UCSD-AML1 (cell line): ENCODE results near the gene BPIFA3.
"Not testable (repeated sequence)": the region's sequence is repeated elsewhere in the genome, so short reads cannot be mapped to it uniquely, and the experiment has no call there.

ENCODE experiments used
- DNase-seq: peaks from one replicate; lab custom pipeline; 2025; ENCODE audit not compliant: unreplicated experiment; lab: John Stamatoyannopoulos, UW

The BPIFA3 gene

DNA sequence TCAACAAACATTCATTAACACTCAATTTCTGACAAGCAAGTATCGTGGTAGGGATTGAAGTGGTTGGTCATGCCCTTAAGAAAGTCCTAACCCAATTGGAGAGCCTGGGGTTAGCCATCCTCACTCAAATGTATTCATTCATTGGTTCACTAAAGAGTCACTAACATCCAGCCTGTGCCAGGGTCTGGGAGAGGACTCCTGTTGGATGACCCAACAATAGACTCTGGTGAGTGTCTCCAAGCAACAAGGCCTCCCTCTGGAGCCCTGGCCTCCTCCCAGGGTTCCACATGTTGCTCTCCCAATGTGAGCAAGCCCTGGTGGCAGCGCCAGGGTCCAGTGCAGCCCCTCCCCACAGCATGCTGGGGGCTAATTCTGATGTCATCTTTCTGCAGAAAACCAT is at the start of gene BPIFA3:
BPIFA3 (plus strand) TSS at position 301 of the 400 bp plus-strand sequence. CDS start 185 bp downstream, outside the sequence.
- no peak for DNase-seq

DNA sequence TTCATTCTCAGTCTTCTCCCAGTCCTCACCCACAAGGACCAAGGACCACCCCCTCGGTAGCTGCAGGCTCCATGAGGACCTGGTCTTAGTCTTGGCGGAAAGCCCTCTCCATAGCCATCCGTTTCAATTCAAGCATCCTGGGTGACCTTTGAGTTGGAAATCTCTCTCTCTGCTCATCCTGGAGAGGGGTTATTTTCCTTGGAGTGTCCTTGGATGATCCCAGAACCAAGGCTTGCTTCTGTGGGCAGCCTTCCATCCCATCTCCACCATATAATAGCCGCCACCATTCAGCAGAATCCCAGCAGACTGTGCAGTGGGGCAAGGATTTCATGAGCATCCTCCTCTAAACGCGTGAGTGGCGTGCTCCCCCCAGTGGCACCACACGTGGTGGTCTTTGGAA is 49.3 kb upstream of the BPIFA3 start, which contains the start of gene BPIFA2:
BPIFA2 (plus strand) TSS at position 301 of the 400 bp plus-strand sequence. CDS start 987 bp downstream, outside the sequence.
- no peak for DNase-seq

DNA sequence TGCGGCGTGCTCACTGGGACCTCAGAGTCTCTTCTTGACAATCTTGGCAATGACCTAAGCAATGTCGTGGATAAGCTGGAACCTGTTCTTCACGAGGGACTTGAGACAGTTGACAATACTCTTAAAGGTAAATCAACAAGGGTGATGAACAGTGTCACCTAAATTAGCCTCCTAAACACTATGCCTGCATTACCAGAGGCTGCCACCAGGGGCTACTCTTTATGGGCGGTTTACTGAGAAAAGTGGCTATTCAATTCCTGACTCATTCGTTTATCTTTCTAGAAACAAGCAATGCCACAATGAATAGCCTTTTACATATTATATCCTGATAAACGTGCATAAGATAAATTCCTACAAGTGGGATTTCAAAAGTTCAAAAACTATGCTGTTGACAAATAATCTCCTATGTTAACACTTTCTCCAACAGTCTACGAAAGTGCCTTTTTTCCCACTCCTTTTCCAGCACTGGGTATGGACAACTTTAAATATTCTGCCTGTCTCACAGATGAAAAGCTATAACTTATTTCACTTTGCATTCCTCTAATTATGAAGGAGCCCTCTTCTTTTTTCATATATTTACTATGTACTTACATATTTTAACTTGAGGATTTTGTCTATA is 47.9 kb upstream of the BPIFA3 start:
- no peak for DNase-seq

DNA sequence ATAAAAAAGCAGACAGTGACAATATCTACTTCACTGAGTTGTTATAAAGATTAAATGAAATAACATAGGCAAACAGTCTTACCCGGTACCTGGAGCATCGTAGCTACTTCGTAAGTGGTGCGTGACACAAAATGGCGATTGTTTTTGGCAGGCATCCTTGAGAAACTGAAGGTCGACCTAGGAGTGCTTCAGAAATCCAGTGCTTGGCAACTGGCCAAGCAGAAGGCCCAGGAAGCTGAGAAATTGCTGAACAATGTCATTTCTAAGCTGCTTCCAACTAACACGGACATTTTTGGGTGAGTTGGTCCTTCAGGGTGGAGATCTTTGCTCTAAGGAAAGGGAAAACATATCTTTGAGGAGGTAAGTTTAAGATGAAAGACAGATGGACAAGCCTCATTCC is 44.4 kb upstream of the BPIFA3 start:
- no peak for DNase-seq

DNA sequence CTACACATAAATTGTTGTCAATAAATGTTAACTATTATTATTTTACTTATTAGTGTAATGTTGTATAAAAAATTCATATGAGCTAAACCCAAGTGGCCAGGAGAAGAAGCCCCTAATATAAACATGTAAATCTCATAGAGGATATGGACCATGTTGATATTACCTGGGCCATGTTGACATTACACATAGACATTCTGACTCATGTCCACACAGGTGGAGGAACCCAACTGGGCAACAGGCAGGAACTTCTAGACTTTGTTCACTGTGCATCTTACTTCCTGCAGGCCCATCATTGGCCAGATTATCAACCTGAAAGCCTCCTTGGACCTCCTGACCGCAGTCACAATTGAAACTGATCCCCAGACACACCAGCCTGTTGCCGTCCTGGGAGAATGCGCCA is 42.0 kb upstream of the BPIFA3 start:
- no peak for DNase-seq

DNA sequence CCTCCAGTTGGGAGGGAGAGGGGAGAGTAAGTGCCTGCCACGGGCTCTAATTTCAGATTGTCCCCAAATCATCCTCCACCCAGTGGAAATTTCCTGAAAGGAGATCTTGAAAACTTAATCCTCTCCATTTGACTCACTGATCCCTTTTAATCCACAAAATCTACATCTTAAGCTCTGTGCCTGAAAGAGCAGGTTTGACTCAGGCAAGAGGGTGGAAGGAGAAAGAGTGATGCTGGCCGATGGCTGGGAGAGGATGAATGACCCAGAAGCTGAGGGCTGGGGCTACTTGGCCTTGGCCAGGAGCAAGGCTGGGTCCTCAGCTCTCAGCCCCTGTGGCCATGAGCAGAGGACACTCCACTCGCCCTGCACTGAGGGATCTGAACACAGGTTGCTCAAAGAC is 41.1 kb upstream of the BPIFA3 start:
- DNase-seq, result no peak

DNA sequence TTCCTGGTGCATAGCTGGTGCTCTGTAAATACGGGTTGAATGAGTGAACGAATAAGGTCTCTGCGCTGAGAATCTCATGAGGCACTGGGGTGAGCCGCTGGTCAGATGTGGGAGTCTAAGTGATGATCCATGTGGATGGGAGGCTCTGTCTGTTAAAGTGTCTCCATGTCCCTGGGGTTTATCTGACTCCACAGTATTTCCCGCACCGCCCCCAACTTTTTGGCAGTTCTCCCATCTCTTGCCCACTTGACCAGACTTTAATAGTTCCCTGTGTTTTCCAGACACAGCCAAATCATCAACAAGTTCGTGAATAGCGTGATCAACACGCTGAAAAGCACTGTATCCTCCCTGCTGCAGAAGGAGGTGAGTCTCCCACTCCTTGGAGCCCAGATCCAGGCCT is 39.3 kb upstream of the BPIFA3 start:
- no peak for DNase-seq

DNA sequence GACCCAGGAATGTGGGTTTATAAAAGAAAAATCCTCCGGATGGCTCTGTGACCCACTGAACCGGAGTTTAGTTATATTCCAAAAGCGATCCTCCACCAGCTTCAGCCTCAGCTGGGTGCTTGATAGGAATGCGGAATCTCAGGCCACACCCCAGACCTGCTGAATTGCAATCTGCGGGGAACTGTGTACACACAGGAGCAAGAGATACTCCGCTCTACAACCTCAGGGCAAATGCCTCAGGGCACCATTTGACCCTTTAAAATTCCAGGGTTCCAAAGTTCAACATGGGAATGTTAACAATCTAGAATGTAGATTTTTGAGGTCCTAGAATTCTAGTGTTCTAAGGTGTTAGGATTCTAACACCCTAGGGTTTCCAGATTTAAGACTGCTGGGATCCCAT is 38.4 kb upstream of the BPIFA3 start:
- no peak for DNase-seq

DNA sequence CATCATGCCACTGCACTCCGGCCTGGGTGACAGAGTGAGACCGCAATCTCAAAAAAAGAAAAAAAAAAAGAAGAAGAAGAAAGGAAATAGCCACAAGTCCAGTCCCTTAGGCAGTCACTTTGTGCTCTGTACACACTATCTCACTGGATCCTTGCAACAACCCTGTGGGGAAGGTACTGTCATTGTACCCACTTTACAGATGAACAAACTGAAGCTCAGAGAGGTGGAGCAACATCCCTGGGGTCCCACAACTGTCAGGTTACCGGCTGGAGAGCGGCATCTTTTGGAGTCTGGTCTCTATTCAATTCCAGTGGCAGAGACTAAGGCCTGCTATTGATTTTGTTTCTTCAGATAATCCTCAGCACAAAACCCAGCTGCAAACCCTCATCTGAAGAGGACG is 37.0 kb upstream of the BPIFA3 start:
- no peak for DNase-seq

DNA sequence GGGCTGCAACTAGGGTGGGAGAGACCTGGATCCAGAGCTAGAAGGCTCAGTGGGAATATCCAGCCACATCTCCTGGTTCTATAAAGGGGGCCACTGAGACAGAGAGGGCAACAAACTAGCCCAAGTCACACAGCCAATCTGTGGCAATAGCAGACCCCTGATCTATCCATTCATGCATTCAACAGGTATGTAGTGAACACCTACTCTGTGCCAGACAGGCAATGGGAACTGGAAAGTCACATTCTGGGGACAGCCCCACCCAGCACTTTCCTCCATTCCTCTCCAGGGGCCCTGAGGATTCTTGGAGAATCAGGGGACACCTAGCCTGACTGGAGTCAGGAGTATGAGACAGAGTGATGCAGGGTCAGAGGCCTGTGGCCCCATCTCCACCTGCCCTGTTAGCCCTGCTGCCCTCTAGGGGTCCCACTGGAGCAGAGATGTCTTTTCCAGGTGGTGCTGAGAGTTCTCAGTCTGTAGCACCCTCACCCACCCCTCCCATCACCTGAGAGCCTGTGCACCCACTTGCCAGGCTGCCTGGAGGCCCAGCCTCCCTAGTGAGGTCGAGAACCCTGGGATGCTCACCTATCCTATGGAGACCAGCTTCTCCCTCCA is 35.6 kb upstream of the BPIFA3 start:
- no peak for DNase-seq

DNA sequence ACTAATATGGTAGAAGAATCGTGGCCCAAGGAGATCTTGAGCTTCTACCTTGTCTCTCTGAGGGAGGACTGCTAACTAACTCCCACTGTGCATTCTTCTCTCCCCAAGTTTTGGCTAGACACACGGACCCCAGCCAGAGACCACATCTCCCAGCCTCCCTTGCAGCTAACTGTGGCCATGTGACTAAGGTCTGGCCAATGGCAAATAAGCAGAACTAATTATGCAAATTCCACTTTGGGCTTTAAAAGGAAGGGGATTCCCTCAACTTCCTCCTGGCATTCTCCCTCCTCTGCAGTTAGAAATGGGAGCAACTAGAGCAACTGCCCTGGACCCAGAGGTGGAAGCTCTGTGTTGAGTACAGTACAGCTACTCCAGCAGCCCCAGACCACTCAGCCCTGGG is 33.8 kb upstream of the BPIFA3 start:
- no peak for DNase-seq

DNA sequence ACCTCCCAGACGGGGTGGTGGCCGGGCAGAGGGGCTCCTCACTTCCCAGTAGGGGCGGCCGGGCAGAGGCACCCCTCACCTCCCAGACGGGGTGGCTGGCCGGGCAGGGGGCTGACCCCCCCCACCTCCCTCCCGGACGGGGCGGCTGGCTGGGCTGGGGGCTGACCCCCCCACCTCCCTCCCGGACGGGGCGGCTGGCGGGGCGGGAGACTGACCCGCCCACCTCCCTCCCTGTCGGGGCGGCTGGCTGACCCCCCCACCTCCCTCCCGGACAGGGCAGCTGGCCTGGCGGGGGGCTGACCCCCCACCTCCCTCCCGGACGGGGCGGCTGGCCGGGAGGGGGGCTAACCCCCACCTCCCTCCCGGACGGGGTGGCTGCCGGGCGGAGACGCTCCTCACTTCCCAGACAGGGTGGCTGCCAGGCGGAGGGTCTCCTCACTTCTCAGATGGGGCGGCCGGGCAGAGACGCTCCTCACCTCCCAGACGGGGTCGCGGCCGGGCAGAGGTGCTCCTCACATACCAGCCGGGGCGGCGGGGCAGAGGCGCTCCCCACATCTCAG is 32.0 kb upstream of the BPIFA3 start:
- DNase-seq, result not testable (repeated sequence)

DNA sequence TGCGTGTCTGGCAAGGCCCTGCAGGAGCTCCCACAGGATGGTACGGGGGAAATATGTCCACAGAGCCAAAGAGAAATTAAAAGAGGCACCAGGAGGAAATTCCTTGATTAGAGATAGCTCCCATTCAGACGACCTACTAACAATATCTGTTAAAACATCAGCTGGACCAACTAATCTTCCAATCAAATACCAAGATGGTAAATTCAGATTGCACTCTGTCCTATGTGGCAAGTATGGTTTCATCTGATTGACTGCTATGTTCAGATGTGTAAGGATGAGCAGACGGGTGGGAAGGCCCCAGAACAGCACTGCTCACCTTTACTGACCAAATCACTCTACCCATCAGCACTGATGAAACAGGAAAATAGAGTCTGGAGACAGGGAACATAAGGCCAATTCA is 29.7 kb upstream of the BPIFA3 start:
- no peak for DNase-seq

DNA sequence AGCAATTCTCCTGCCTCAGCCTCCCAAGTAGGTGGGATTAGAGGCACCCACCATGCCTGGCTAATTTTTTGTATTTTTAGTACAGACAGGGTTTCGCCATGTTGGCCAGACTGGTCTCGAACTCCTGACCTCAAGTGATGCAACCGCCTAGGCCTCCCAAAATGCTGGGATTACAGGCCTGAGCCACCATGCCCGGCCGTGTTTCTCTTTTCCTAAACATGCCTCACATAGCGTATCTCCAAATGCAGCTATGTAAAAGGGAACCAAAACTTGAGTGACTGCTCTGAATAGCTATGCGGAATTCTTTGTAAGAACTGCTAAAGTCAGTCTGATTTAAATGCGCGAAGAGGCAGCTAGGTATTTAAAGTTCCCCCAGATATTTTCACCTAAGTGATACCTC is 28.7 kb upstream of the BPIFA3 start:
- DNase-seq, result no peak

DNA sequence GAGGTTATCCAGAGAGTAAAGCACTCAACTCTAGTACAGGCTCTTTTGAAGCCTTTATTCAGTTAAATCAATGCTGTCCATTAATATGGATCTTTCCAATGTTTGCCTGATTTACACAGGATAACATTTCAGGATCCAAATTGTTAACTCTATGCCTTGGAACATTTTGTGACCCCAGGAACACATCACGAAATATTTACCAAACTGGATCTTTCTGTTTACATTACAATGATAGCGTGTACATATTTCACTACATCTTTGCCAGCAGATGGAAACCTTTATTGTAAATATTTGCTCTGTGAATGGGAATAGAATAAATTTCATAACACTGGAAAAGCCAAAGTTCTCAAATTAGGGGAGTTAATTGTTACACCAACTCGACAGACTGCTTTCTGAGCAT is 25.7 kb upstream of the BPIFA3 start:
- DNase-seq, result no peak

DNA sequence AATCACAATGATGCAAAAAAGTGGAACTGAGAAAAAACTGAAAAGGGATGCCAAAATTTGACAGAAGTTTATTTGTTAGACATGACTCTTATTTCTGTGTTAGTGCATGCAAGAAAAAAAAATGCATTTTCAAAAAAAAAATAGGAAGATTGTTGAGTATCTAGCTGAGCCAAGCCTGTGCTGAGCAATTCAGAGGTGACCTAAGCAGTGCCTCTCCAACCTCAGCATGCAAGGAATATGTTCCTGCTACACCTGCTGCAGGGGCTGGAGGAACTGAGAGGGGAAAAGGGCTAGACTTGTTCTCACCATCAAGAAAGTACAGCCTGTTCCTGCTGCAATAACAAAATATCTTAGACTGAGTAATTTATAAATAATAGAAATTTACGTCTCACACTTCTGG is 25.2 kb upstream of the BPIFA3 start:
- DNase-seq, result no peak

DNA sequence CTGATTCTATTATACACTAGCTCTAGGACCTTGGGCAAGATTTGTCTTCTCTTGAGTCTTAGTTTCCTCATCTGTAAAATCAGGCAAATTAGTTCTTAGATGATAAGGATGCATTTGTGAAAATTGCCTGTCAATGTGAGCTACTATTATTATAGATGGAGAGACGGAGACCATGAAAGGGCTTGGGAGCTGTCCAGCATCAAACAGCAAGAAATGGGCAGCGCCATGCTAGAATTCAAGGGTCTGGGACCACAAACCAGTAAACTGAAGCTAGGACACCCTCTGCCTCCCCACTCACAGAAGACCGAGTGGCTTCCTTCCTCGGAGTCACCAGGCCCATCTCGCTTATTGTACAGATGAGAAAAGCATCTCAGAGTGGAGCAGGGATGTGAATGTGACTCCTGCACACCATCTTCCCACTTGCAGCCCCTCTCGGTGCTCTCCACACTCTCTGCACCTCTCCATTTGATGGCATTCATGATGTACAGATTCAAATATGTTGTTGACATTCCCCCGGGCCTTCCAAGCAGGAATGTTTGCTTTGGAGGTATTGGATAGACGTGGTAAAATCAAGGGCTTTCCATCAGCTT is 24.1 kb upstream of the BPIFA3 start:
- DNase-seq, result no peak

DNA sequence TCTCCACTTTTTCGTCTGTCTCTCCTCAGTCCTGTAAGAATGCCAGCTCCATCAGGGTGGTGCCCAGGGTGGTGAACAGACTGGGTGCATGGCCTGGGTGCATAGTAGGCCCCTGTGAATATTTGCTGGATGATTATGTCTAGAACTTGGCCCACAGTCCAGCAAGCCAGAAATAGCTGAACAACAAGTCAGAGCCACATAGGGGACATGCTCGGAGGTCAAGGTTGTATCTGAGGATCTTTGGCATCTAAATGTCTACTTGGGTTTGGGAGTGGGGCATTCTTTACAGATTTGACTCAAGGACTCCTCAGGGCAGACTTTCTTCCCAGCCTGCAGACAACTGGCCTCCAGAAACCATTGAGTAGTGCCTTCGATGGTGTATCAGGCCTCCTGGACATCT is 18.1 kb upstream of the BPIFA3 start:
- no peak for DNase-seq

DNA sequence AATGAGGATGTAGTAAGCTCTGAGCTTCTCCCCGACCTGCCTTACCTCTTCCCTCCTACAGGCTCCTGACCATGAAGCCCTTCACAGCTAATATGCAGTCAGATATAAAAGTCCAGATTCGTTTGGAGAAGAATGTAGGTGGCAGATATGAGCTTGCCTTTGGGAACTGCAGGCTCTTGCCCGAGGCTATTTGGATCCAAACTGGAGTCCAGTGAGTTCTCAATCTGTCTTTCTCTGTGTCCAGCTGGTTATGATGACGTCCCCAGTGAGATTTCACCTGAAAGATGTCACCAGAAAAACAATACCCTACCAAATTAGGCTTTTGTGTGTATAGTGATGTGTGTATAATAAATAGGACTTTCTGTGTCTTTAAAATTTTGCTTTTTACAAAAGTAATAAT is 14.7 kb upstream of the BPIFA3 start:
- no peak for DNase-seq

DNA sequence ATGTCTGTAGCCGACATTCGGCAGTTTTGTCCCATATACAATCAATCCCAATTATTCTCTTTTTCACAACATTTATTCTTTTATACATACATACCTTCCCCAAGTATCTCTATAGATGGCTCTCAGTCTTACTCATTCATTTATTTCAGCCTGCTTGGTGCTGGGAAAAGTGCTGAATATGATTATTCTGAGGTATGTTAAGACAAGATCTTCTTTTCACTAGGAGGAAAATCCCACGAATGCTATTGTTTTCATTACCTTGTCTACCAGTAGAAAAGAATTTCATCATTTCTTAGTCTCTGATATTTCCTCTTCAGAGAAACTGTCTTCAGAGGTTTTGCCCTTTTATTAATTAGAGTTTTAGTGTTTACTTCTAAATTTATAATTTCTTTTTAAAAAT is 13.7 kb upstream of the BPIFA3 start:
- DNase-seq, result no peak

DNA sequence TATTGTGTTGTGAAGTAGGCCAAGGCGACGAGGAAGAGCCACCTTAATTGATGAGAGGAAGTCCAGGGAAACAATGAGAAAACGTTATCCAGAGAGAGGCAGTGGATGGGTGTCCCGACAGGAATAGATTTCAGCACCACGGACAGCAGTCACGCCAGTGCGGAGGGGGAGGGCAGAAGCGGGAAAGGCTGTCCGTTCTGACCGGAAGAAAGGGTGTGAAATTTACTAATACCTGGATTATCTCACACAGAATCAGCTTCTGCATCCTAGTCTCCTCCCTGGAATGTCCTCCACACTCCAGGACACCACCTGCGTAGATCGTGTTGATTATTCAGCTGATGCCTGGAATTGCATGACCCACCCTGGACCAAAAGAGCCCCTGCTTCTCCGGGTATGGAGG is 7.4 kb upstream of the BPIFA3 start:
- peak; percentile 45 for DNase-seq

DNA sequence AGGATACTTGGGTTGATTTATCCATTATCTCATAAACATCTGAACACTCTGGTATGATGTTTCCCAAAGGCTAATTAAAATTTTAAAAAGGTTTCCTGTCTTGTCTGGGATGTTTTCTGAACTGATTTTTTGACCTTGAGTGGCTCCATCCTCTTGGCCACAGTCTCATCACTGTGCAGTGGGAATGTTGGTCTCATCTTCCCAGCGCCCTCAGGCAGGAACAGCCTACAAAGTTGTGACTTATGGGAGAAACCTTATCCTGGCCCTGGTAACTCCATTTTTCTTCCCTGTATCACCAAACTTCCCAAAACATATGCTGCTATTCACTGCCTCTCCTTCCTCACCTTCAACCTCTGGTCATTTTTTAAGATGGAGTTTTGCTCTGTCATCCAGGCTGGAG is 6.8 kb upstream of the BPIFA3 start:
- DNase-seq, result no peak
